ENCODE data around the gene COPS6.

Gene COPS6

DNA sequence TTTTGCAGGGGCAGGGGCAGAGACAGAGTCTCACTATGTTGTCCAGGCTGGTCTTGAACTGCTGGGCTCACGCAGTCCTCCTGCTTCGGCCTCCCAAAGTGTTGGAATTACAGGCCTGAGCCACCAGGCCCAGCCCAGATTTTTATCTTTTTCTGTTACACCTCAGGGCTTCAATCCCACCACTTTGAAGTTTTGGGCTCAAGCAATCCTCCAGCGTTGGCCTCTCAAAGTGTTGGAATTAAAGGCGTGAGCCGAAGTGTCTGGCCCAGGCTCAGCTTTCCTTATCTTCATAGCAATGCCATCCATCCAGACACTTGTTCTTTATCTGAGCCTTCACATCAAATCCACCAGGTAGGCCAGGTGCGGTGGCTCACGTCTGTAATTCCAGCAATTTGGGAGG is 26.3 kb downstream of the COPS6 start:
- no peaks in the 10 kb centered on the region for H3K27me3 Mint-ChIP-seq
- peaks cover 18% of the 10 kb centered on the region for H3K4me1 Mint-ChIP-seq
- no peak overlapping the region for H3K27ac Mint-ChIP-seq (ENCODE audit: low read depth)
- H3K9me3 Mint-ChIP-seq = no peaks in the 10 kb centered on the region
- DNase-seq (ENCODE audit: low spot score in 2 of 2) (no peak), ATAC-seq (replicated peaks; ENCODE audit: extremely low read depth, poor library complexity, severe bottlenecking) (no peak)
- peaks cover 42% of the 10 kb centered on the region for H3K36me3 Mint-ChIP-seq (ENCODE audit: insufficient read depth)
- H3K4me3 Mint-ChIP-seq = no peak overlapping the region

DNA sequence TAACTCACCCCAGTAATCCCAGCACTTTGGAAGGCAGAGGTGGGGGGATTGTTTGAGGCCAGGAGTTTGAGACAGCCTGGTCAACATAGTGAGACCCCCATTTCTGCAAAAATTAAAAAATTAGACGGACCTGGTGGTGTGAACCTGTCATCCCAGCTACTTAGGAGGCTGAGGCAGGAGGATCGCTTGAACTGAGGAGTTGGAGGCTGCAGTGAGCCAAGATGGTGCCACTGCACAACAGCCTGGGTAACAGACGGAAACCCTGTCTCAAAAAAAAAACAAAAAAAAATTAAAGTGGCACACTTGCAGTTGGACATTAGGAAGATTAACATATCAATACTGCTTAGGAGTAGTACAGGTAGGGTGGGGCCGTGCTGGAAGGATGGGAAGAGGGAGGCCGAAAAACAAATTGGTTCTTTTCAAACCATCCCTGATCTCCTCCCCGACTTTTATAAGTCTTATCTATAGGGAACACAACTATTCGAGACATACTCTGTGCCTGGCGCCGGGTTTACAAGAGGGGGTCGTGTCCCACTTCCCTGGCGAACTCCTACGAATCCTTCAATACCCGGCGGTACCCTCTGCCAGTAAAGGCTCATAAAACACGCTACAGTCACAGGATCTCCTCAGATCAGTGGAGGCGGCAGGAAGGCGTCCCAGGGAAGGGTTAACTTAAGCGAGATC is 29.8 kb downstream of the COPS6 start:
- Mint-ChIP-seq H3K9me3 (no peaks in the 10 kb centered on the region), H3K4me3 (peak overlapping the region; percentile 97), H3K36me3 (ENCODE audit: insufficient read depth) (peaks cover 24% of the 10 kb centered on the region), H3K27me3 (no peaks in the 10 kb centered on the region), H3K27ac (ENCODE audit: low read depth) (peak overlapping the region; percentile 99), H3K4me1 (peaks cover 25% of the 10 kb centered on the region)
- no peak for DNase-seq (ENCODE audit: low spot score in 2 of 2)
- no peak for ATAC-seq (replicated peaks; ENCODE audit: extremely low read depth, poor library complexity, severe bottlenecking)

DNA sequence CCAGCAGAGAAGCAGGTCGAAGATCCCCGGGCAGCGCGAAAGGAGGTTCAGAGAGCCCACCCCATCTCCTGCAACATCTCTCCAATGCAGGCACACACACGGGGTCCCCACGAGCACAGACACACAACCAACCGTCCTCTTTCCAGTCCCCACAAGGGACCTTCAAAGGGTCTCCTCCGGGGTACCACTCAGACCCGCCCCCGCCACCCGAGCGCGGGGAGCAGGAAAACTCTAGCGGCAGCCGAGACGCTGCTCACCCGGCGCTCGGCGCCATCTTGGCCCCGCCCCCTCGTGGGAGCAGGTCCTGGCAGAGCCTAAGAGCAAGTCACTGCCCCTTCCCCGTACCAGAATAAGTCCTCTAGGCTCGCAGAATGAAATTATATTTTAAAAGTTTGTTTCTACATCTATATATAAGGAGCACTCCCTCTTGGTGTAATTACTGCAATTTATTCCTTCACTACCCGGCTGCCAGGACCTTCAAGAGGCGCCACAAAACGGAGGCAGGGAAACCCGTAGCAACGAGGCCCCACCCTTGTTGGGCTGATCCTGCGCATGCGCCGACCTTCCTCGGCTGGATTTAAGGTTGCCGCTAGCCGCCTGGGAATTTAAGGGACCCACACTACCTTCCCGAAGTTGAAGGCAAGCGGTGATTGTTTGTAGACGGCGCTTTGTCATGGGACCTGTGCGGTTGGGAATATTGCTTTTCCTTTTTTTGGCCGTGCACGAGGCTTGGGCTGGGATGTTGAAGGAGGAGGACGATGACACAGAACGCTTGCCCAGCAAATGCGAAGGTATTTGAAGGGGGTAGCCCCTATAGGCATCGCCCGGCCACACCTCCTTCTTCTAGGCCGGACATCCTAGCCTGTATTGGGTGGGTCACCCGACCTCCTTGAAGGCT is 30.6 kb downstream of the COPS6 start, which contains the start of the genes CNPY4 and TAF6:
Gene CNPY4, plus strand, starts transcription at position 563 of the 898 bp plus-strand sequence. Its CDS starts 111 bp downstream, at position 674.
Gene TAF6, minus strand, starts transcription at position 287 of the 898 bp plus-strand sequence. CDS start 5,149 bp downstream, outside the sequence.
- no peaks in the 10 kb centered on the region for H3K9me3 Mint-ChIP-seq
- H3K27me3 Mint-ChIP-seq = no peaks in the 10 kb centered on the region
- H3K36me3 Mint-ChIP-seq (ENCODE audit: insufficient read depth) = peaks cover 19% of the 10 kb centered on the region
- DNase-seq (ENCODE audit: low spot score in 2 of 2) = peak; percentile 88 to 92
- peaks cover 26% of the 10 kb centered on the region for H3K4me1 Mint-ChIP-seq
- peak; percentile 79 for ATAC-seq (replicated peaks; ENCODE audit: extremely low read depth, poor library complexity, severe bottlenecking)
- H3K4me3 Mint-ChIP-seq = peak within 1 kb of the TSS; percentile 97
- H3K27ac Mint-ChIP-seq (ENCODE audit: low read depth) = peak within 1 kb of the TSS; percentile 99

DNA sequence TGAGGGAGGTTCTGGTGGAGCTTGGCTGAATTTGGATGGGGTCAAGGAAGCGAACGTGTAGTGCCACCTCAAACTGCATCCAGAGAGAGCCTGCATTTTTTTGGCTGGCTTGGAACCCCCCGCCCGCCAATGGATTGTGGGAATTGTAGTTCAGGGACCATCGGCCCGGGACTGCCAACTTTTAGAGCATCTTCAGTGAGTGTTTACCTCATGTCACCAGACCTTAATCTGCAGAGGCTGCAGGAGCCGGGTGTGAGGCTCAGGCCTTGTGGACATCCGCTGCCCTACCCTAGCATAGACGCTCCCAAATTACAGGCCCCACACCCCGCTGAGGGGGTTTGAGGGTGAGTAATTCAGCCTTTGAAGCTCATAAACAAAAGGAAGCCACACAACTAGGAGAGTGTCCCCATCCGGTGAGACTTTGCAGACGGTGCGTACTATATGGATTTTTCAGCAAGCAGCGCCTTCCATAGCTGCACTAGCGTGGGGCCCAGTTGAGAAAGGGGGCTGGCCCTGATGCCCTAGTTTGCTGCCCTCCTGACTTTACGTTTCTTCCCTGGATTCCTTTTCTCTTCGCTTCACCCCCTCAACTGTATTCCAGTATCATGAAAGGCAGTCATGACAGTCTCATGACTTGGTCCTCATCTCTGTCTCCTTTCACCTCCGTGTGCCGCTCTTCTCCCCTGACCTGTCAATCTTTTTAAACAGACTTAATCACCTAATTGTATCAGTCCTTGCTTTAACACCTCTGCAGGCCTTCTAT is 31.4 kb downstream of the COPS6 start:
- Mint-ChIP-seq H3K27me3 (no peaks in the 10 kb centered on the region), H3K9me3 (no peaks in the 10 kb centered on the region), H3K36me3 (ENCODE audit: insufficient read depth) (peaks cover 20% of the 10 kb centered on the region), H3K4me1 (peaks cover 32% of the 10 kb centered on the region), H3K4me3 (peak overlapping the region; percentile 97), H3K27ac (ENCODE audit: low read depth) (peak overlapping the region; percentile 99)
- ATAC-seq (replicated peaks; ENCODE audit: extremely low read depth, poor library complexity, severe bottlenecking) (peak; percentile 68), DNase-seq (ENCODE audit: low spot score in 2 of 2) (peak; percentile 51 to 68)

DNA sequence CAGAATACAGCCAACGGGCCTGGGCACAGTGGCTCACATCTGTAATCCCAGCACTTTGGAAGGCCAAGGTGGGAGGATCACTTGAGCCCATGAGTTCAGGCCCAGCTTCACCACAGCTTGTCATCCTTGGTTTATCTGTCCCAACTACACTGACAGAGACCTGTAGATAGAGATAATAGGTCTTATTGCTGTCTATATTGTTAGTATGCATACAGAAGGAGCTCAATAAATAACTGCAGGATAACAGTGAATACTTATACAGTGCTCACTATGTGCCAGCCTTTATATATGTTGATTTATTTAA is 31.9 kb downstream of the COPS6 start:
- Mint-ChIP-seq H3K9me3 (no peaks in the 10 kb centered on the region), H3K4me1 (peaks cover 35% of the 10 kb centered on the region), H3K36me3 (ENCODE audit: insufficient read depth) (peaks cover 19% of the 10 kb centered on the region), H3K27me3 (no peaks in the 10 kb centered on the region), H3K27ac (ENCODE audit: low read depth) (peak overlapping the region; percentile 99), H3K4me3 (peak overlapping the region; percentile 97)
- DNase-seq (ENCODE audit: low spot score in 2 of 2) (no peak), ATAC-seq (replicated peaks; ENCODE audit: extremely low read depth, poor library complexity, severe bottlenecking) (no peak)

DNA sequence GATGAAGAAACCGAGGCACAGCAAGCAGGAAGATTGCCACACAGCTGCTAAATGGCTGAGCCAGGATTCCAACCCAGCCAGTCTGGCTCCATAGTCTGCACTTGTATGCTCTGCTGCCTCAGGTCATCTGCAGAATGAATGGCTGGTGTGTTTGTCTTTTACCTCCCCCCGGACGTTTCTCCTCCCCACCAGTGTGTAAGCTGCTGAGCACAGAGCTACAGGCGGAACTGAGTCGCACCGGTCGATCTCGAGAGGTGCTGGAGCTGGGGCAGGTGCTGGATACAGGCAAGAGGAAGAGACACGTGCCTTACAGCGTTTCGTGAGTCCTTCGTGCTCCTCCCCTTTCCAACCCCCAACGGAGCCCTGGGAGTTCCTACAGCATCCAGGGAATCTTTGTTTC is 33.3 kb downstream of the COPS6 start:
- no peaks in the 10 kb centered on the region for H3K27me3 Mint-ChIP-seq
- no peak overlapping the region for H3K4me3 Mint-ChIP-seq
- peaks cover 45% of the 10 kb centered on the region for H3K4me1 Mint-ChIP-seq
- peaks cover 25% of the 10 kb centered on the region for H3K36me3 Mint-ChIP-seq (ENCODE audit: insufficient read depth)
- no peaks in the 10 kb centered on the region for H3K9me3 Mint-ChIP-seq
- ATAC-seq (replicated peaks; ENCODE audit: extremely low read depth, poor library complexity, severe bottlenecking) (no peak), DNase-seq (ENCODE audit: low spot score in 2 of 2) (no peak)
- no peak overlapping the region for H3K27ac Mint-ChIP-seq (ENCODE audit: low read depth)

DNA sequence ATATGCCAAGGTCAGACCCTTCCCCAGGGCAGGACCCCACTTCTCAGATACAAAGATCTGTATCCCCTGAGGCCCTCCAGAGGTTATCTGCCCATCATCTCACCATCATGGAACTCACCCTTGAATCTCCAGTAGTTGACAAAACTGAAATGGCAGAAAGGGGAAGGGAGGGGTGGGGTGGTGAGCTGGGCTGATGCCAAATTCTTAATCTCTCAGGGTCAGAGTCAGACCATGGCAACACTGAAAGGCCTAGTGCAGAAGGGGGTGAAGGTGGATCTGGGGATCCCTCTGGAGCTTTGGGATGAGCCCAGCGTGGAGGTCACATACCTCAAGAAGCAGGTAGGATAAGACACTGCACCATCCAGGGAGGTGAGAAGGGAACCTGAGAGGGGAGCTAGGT is 33.8 kb downstream of the COPS6 start:
- no peak for DNase-seq (ENCODE audit: low spot score in 2 of 2)
- Mint-ChIP-seq H3K9me3 (no peaks in the 10 kb centered on the region), H3K4me3 (no peak overlapping the region), H3K27me3 (no peaks in the 10 kb centered on the region), H3K4me1 (peaks cover 48% of the 10 kb centered on the region), H3K27ac (ENCODE audit: low read depth) (no peak overlapping the region), H3K36me3 (ENCODE audit: insufficient read depth) (peaks cover 25% of the 10 kb centered on the region)
- ATAC-seq (replicated peaks; ENCODE audit: extremely low read depth, poor library complexity, severe bottlenecking) = no peak

DNA sequence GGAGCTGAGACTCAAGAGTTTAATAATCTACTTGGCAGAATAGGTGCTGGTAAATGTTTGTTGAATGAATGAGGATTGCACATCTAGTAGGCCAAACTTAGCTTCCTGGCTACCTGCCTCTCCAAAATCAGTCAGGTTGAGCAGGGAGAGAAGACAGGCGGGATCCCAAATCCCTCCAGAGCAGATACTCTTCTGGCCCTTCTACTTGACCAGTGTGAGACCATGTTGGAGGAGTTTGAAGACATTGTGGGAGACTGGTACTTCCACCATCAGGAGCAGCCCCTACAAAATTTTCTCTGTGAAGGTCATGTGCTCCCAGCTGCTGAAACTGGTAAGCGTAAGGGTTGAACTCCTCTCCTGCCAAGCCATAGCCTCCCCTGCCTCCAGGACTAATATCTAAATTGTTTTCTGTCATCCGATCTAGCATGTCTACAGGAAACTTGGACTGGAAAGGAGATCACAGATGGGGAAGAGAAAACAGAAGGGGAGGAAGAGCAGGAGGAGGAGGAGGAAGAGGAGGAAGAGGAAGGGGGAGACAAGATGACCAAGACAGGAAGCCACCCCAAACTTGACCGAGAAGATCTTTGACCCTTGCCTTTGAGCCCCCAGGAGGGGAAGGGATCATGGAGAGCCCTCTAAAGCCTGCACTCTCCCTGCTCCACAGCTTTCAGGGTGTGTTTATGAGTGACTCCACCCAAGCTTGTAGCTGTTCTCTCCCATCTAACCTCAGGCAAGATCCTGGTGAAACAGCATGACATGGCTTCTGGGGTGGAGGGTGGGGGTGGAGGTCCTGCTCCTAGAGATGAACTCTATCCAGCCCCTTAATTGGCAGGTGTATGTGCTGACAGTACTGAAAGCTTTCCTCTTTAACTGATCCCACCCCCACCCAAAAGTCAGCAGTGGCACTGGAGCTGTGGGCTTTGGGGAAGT is 35.8 kb downstream of the COPS6 start:
- peaks cover 40% of the 10 kb centered on the region for H3K4me1 Mint-ChIP-seq
- ATAC-seq (replicated peaks; ENCODE audit: extremely low read depth, poor library complexity, severe bottlenecking) (no peak), DNase-seq (ENCODE audit: low spot score in 2 of 2) (no peak)
- H3K27me3 Mint-ChIP-seq = no peaks in the 10 kb centered on the region
- H3K9me3 Mint-ChIP-seq = no peaks in the 10 kb centered on the region
- H3K36me3 Mint-ChIP-seq (ENCODE audit: insufficient read depth) = peaks cover 16% of the 10 kb centered on the region
- peak overlapping the region; percentile 98 for H3K4me3 Mint-ChIP-seq
- no peak overlapping the region for H3K27ac Mint-ChIP-seq (ENCODE audit: low read depth)

DNA sequence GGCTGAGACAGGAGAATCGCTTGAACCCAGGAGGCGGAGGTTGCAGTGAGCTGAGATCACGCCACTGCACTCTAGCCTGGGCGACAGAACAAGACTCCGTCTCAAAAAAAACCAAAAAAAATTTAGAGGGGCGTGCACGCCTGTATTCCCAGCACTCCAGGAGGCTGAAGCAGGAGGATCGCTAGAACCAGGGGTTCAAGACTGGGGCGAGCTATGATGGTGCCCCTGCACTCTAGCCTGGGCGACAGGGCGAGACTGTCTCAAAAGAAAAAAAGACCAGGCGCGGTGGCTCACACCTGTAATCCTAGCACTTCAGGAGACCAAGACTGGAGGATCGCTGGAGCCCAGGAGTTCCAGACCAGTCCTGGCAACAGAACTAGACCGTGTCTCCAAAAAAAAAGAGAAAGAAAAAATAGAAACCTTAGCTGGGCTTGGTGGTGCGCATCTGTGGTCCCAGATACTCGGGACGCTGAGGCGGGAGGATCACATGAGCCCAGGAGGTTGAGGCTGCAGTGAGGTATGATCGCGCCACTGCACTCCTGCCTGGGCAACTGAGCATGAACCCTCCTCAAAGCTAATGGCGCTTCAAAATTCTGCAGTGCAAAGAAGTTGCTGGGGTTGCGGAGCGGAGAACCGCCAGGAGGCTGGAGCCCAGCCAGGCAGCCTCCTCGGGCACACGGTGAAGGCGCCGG is 37.6 kb downstream of the COPS6 start:
- DNase-seq (ENCODE audit: low spot score in 2 of 2) (no peak), ATAC-seq (replicated peaks; ENCODE audit: extremely low read depth, poor library complexity, severe bottlenecking) (no peak)
- Mint-ChIP-seq H3K4me3 (peak overlapping the region; percentile 98), H3K36me3 (ENCODE audit: insufficient read depth) (peaks cover 13% of the 10 kb centered on the region), H3K27me3 (no peaks in the 10 kb centered on the region), H3K4me1 (peaks cover 30% of the 10 kb centered on the region), H3K27ac (ENCODE audit: low read depth) (peak overlapping the region; percentile 95), H3K9me3 (no peaks in the 10 kb centered on the region)

DNA sequence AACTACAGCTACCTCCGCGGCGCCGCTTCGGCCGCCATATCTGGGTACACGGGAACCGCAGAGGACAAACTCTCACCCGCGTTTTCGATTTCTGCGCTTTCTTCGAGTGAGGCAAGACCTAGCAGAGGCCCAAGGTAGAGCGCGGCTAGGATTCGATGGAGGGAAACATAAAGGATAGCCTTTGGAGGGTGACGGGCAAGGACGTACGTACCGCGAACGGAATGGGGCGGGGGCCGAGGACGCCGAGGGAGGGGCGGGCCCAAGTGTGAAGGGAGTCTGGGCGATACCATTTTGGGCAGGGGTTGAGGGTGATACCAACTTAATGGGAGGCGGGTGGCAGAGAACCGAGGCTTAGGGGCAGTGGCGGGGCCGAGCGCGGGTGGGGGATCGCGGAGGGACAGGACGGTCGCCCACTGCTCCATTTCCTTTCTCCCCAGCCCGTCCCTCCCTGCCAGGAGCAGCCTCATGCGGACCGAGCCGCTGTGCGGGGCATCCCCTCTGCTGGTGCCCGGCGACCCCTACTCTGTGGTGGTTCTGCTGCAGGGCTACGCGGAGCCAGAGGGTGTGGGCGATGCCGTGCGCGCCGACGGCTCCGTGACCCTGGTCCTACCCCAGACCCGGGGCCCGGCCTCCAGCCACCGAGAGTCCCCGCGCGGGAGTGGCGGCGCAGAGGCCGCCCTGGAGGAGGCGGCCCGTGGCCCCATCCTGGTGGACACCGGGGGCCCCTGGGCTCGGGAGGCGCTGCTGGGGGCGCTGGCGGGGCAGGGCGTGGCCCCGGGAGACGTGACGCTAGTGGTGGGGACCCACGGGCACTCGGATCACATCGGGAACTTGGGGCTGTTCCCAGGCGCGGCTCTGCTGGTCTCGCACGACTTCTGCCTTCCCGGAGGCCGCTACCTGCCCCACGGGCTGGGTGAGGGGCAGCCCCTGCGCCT is 38.4 kb downstream of the COPS6 start, which contains the start of gene MBLAC1:
Gene MBLAC1, plus strand, starts transcription at position 37 of the 935 bp plus-strand sequence. Its CDS starts 429 bp downstream, at position 466.
- Mint-ChIP-seq H3K36me3 (ENCODE audit: insufficient read depth) (peaks cover 13% of the 10 kb centered on the region), H3K27me3 (no peaks in the 10 kb centered on the region), H3K4me3 (peak within 1 kb of the TSS; percentile 98), H3K9me3 (no peaks in the 10 kb centered on the region), H3K27ac (ENCODE audit: low read depth) (peak within 1 kb of the TSS; percentile 95), H3K4me1 (peaks cover 35% of the 10 kb centered on the region)
- peak; percentile 76 for ATAC-seq (replicated peaks; ENCODE audit: extremely low read depth, poor library complexity, severe bottlenecking)
- peak; percentile 89 to 91 for DNase-seq (ENCODE audit: low spot score in 2 of 2)
